Renal pelvis (tissue), 4 donors: ENCODE data around the gene MYOG. TPM values are rescaled to one million over a fixed set of nuclear protein-coding genes. Genes with fewer than 3 reads are reported as not detected.

ENCODE experiments used
- DNase-seq: peaks from one replicate; pipeline ENCODE4 v3.0.0-alpha.2; 2013
- polyA plus RNA-seq, 3 donors: library from polyadenylated mRNA; unstranded; fragments of 120-200 nt; gene quantifications; one replicate each; pipeline ENCODE4 v1.2.1, GENCODE V29; 2013; ENCODE audit not compliant: insufficient read length in 3 of 3

The MYOG gene
- polyA plus RNA-seq, 3 donors = 0.15 to 0.34 (median 0.18) TPM

- DNase-seq = no peak
These were observed 6.0 kb upstream of the MYOG start for GRCh38 chr1:203091761-203092330.

- no peak for DNase-seq
These were observed 5.3 kb upstream of the MYOG start for GRCh38 chr1:203091199-203091477.

- no peak for DNase-seq
These were observed 4.8 kb upstream of the MYOG start for GRCh38 chr1:203090421-203091198.

GRCh38 chr1:203089651-203090045, 3.8 kb upstream of the MYOG start:
- DNase-seq = no peak

- DNase-seq = no peak
These were observed 3.3 kb upstream of the MYOG start for GRCh38 chr1:203089001-203089650.

- no peak for DNase-seq
These were observed 2.6 kb upstream of the MYOG start for GRCh38 chr1:203088441-203088840.

GRCh38 chr1:203086992-203087763, 1.4 kb upstream of the MYOG start:
- no peak for DNase-seq

GRCh38 chr1:203084588-203085527, 954 bp downstream of the MYOG start:
- no peak for DNase-seq

- DNase-seq = no peak
These were observed 2.3 kb downstream of the MYOG start for GRCh38 chr1:203083463-203083921.

GRCh38 chr1:203082571-203083462, 3.0 kb downstream of the MYOG start:
- no peak for DNase-seq

- DNase-seq = no peak
These were observed 3.6 kb downstream of the MYOG start for GRCh38 chr1:203082231-203082505.

GRCh38 chr1:203081465-203082230, 4.2 kb downstream of the MYOG start:
- no peak for DNase-seq

GRCh38 chr1:203080456-203080855, 5.4 kb downstream of the MYOG start:
- no peak for DNase-seq

GRCh38 chr1:203078478-203078877, 7.3 kb downstream of the MYOG start:
- no peak for DNase-seq

- DNase-seq = no peak
These were observed 7.9 kb downstream of the MYOG start for GRCh38 chr1:203077956-203078355.

GRCh38 chr1:203077367-203077766, 8.4 kb downstream of the MYOG start:
- DNase-seq = no peak

GRCh38 chr1:203076031-203076511, 9.7 kb downstream of the MYOG start:
- DNase-seq = no peak

- DNase-seq = no peak
These were observed 10.4 kb downstream of the MYOG start for GRCh38 chr1:203075236-203076030.

- DNase-seq = no peak
These were observed 11.2 kb downstream of the MYOG start for GRCh38 chr1:203074610-203075009.
